Nephron (organoid): ENCODE data around the gene MBTPS1.

Source experiments
- H3K27ac Mint-ChIP-seq, 3 experiments: 2 replicates each; pipeline ENCODE4 v1.8.0; 2020; ENCODE audit warnings: mixed read lengths in 3 of 3, mild to moderate bottlenecking in 2 of 3, moderate library complexity in 1 of 3
- H3K27me3 Mint-ChIP-seq: 2 replicates; pipeline ENCODE4 v1.8.0; 2021; ENCODE audit warnings: low read depth, mild to moderate bottlenecking, moderate library complexity, mixed read lengths
- H3K36me3 Mint-ChIP-seq: 2 replicates; pipeline ENCODE4 v1.8.0; 2020; ENCODE audit warnings: low read depth, mixed read lengths
- H3K4me1 Mint-ChIP-seq: 2 replicates; pipeline ENCODE4 v1.8.0; 2020; ENCODE audit warnings: mixed read lengths
- H3K4me3 Mint-ChIP-seq, 3 experiments: 2 replicates each; pipeline ENCODE4 v1.8.0; 2020; ENCODE audit warnings: mild to moderate bottlenecking in 3 of 3, mixed read lengths in 3 of 3, moderate library complexity in 2 of 3
- H3K9me3 Mint-ChIP-seq: 2 replicates; pipeline ENCODE4 v1.8.0; 2020; ENCODE audit warnings: mixed read lengths
- TF ChIP-seq, protein P1 (sequence below), 3 experiments: fragments of 200-600 bp; sonication (generic); IDR thresholded peaks; one replicate each; pipeline ENCODE4 v1.5.0; 2021; ENCODE audit warnings: antibody characterized with exemption in 3 of 3; ENCODE audit not compliant: unreplicated experiment in 3 of 3

The MBTPS1 gene

DNA sequence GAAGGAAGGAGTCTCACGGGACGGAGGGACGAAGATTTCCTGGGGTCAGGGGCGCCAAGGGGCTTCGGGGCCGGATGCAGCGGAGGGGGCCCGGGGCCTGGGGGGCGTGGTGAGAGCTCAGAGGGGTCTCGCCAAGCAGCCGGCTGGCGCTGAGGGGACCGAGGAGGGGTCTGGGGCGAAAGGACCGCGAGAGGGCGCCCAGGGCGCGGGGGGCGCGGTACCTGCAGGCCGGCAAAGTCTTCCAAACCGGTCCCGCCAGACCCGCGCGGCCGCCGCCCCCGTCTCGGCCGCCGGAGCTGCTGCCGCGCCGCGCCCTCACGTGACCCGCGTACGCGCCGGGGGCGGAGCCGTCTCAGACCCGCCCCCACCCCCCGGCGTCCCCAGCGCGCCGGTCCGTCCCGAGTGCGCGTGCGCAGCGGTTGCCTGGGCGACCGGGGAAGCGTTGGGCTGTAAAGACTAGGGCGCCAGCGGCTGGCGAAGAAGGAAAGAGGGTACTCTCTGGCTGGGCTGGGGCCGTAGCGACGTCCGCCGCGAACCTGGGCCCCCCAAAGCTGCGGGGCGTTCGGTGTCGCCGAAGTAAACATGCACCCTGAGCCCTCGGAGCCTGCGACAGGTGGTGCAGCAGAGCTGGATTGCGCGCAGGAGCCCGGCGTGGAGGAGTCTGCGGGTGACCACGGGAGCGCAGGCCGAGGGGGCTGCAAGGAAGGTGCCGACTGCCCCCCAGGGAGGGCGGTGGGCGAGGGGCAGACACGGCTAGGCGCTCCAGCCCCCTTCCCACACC, 28.3 kb upstream of the MBTPS1 start, which contains the start of the genes DNAAF1 and HSDL1:
Gene DNAAF1, plus strand, starts transcription at position 450 of the 781 bp plus-strand sequence. Its CDS starts 133 bp downstream, at position 583.
Gene HSDL1, minus strand, starts transcription at position 319 of the 781 bp plus-strand sequence. CDS start 13,856 bp downstream, outside the sequence.
- Mint-ChIP-seq H3K4me1 (peaks cover 14% of the 10 kb centered on the region), H3K27me3 (peaks cover 6% of the 10 kb centered on the region), H3K9me3 (no peaks in the 10 kb centered on the region), H3K27ac (peak within 1 kb of the TSS; percentile 74 to 86 (median 85)), H3K4me3 (peak within 1 kb of the TSS; percentile 97 to 100 (median 98)), H3K36me3 (peaks cover 14% of the 10 kb centered on the region)
- TF ChIP-seq, protein P1, sequence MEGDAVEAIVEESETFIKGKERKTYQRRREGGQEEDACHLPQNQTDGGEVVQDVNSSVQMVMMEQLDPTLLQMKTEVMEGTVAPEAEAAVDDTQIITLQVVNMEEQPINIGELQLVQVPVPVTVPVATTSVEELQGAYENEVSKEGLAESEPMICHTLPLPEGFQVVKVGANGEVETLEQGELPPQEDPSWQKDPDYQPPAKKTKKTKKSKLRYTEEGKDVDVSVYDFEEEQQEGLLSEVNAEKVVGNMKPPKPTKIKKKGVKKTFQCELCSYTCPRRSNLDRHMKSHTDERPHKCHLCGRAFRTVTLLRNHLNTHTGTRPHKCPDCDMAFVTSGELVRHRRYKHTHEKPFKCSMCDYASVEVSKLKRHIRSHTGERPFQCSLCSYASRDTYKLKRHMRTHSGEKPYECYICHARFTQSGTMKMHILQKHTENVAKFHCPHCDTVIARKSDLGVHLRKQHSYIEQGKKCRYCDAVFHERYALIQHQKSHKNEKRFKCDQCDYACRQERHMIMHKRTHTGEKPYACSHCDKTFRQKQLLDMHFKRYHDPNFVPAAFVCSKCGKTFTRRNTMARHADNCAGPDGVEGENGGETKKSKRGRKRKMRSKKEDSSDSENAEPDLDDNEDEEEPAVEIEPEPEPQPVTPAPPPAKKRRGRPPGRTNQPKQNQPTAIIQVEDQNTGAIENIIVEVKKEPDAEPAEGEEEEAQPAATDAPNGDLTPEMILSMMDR (IDR thresholded peaks at IDR 0.05; ENCODE audit: unreplicated experiment in 3 of 3) = peak in 1 of 3 experiments; percentile 13

DNA sequence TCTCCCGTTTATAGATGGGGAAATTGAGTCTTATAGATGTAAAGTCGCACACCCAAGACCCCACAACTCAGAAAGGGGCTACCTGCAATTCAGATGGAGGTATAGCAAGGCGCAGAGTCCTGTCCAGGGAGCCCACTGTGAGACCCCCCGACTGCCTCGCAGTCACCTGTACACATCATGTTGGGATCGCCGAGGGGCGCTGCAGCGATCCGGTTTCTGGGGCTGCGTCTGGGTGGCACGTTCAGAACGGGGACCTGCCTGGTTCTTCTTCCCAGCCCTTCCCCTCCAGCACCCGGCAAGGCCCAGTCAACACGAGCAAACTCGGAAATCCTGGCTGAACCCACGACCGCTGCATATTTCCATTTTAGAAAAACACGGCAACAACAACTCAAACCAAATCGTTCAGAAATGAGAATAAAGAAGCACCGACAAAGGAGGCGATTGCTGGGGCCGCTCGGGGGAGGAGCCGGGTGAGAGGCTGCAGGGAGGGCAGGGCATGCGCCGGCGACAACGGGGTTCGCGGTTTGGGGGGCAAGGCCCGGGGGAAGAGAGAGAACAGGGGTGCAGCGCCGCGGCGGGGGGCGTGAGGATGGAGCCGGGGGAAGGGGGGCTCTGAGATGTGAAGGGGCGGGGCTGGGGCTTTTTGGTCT, 27.6 kb upstream of the MBTPS1 start:
- peaks cover 19% of the 10 kb centered on the region for H3K4me1 Mint-ChIP-seq
- peaks cover 6% of the 10 kb centered on the region for H3K27me3 Mint-ChIP-seq
- TF ChIP-seq, protein P1 (IDR thresholded peaks at IDR 0.05; ENCODE audit: unreplicated experiment in 3 of 3) = no peak
- peak overlapping the region; percentile 97 to 100 (median 98) for H3K4me3 Mint-ChIP-seq
- H3K36me3 Mint-ChIP-seq = peaks cover 14% of the 10 kb centered on the region
- no peaks in the 10 kb centered on the region for H3K9me3 Mint-ChIP-seq
- H3K27ac Mint-ChIP-seq = peak overlapping the region; percentile 74 to 86 (median 85)

DNA sequence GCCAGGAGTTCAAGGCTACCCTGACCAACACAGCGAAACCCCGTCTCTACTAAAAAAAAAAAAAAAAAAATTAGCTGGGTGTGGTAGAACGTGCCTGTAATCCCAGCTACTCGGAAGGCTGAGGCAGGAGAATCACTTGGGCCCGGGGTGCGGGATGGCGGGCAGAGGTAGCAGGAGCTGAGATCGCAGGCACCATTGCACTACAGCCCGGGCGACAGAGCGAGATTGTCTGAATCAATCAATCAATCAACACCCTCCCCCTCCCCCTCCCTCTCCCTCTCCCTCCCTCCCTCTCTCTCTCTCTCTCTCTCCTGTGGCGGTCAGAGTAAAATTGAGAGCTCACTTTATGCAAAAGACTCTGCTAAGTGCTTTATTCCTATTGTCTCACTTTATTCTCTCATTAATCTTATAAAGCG, 27.1 kb upstream of the MBTPS1 start:
- H3K4me1 Mint-ChIP-seq = peaks cover 25% of the 10 kb centered on the region
- no peaks in the 10 kb centered on the region for H3K9me3 Mint-ChIP-seq
- H3K27me3 Mint-ChIP-seq = peaks cover 6% of the 10 kb centered on the region
- H3K4me3 Mint-ChIP-seq = peak overlapping the region; percentile 97 to 100 (median 98)
- H3K27ac Mint-ChIP-seq = peak overlapping the region; percentile 74 to 86 (median 85)
- H3K36me3 Mint-ChIP-seq = peaks cover 14% of the 10 kb centered on the region
- TF ChIP-seq, protein P1 (IDR thresholded peaks at IDR 0.05; ENCODE audit: unreplicated experiment in 3 of 3) = no peak

DNA sequence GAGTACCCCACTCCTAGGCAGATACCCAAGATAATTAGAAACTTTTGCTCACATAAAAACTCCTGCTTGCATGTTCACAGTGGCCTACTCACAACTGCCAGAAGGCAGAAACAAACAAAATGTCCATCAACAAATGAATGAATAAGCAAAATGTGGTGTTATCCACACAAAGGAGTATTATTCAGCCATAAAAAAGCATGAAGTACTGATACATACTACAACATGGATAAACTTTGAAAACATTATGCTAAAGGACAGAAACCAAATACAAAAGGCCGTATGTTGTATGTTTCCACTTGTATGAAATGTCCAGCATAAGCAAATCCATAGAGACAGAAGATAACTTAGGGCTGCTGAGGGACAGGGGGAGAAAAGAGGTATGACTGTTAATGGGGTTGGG, 26.3 kb upstream of the MBTPS1 start:
- Mint-ChIP-seq H3K4me1 (peaks cover 28% of the 10 kb centered on the region), H3K4me3 (peak overlapping the region; percentile 97 to 100 (median 98)), H3K9me3 (no peaks in the 10 kb centered on the region), H3K36me3 (peaks cover 14% of the 10 kb centered on the region), H3K27ac (peak overlapping the region in 1 of 3 experiments; percentile 31), H3K27me3 (peaks cover 5% of the 10 kb centered on the region)
- TF ChIP-seq, protein P1 (IDR thresholded peaks at IDR 0.05; ENCODE audit: unreplicated experiment in 3 of 3) = no peak

DNA sequence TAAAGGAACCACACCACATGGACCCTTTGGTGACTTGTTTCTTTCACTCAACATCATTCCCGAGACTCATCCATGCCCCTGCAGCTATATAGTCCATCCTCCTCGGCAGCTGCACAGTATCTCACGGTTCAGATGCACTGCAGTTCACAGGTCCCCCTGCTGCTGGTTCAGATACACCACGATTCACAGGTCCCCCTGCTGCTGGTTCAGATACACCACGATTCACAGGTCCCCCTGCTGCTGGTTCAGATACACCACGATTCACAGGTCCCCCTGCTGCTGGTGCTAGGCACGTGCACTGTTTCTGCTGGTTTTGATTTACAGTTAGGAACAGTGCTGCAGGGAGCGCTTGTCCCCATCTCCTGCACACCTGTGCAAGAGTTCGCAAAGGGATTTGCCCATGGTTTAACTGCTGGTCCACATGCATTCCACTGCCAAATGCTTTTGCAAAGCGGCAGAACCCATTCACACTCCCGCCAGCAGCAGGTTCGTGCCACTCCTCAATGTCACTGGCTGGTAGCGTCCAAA, 24.5 kb upstream of the MBTPS1 start:
- no peaks in the 10 kb centered on the region for H3K27me3 Mint-ChIP-seq
- peaks cover 44% of the 10 kb centered on the region for H3K4me1 Mint-ChIP-seq
- TF ChIP-seq, protein P1 (IDR thresholded peaks at IDR 0.05; ENCODE audit: unreplicated experiment in 3 of 3) = no peak
- H3K4me3 Mint-ChIP-seq = no peak overlapping the region
- no peaks in the 10 kb centered on the region for H3K9me3 Mint-ChIP-seq
- H3K27ac Mint-ChIP-seq = no peak overlapping the region
- peaks cover 14% of the 10 kb centered on the region for H3K36me3 Mint-ChIP-seq
